OCI-LY3 (cell line): ENCODE measurements around the gene IQGAP2.

Experiments used
- EZH2phosphoT487 ChIP-seq: fragments of 200-600 bp; shearing (Covaris generic); IDR thresholded peaks from 2 replicates; pipeline ENCODE4 v1.6.1; 2018; ENCODE audit warnings: antibody characterized with exemption, mixed run types, low read depth
- TF ChIP-seq, protein P1 (sequence below): fragments of 200-600, 300-600 bp; sonication (generic); IDR thresholded peaks from 2 replicates; pipeline ENCODE4 v1.5.1; 2014; ENCODE audit warnings: antibody characterized with exemption, low read length, low read depth

DNA sequence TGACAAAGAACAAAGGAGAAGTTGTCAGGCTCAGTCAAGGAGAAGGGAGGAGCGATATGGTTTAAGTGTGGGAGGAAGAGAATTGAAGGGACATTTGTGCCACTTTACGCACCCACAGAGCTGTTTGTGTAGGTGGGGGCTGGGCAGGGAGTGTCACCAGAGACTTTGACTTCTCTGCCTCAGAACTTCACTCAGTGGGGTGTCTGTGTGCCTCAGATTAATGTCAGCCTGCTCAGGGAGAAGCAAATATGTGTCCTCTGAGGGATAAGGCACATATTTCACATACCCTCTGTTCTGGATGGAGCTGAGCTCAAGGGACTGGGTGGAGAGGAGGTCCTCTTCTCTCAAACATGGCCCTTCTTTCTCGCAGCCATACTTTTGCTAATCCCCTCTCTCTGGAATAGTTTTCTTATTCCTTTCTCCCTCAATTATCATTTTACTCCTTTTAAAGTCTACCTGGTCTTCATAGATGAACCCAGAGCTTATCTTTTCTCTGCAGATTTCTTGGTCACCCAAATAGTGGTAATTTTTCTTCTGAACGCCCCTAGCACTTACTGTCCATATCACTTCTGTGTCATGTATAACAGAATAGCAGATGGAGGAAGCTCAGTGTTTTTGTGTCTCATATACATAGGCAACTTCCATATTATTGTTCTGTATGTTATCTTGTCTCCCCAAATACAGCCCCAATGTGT lies 77.0 kb downstream of the IQGAP2 start:
- TF ChIP-seq, protein P1, sequence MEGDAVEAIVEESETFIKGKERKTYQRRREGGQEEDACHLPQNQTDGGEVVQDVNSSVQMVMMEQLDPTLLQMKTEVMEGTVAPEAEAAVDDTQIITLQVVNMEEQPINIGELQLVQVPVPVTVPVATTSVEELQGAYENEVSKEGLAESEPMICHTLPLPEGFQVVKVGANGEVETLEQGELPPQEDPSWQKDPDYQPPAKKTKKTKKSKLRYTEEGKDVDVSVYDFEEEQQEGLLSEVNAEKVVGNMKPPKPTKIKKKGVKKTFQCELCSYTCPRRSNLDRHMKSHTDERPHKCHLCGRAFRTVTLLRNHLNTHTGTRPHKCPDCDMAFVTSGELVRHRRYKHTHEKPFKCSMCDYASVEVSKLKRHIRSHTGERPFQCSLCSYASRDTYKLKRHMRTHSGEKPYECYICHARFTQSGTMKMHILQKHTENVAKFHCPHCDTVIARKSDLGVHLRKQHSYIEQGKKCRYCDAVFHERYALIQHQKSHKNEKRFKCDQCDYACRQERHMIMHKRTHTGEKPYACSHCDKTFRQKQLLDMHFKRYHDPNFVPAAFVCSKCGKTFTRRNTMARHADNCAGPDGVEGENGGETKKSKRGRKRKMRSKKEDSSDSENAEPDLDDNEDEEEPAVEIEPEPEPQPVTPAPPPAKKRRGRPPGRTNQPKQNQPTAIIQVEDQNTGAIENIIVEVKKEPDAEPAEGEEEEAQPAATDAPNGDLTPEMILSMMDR = no peak
- TF ChIP-seq EZH2phosphoT487 = no peak
